ENCODE measurements around the gene STOML2.
A peak's percentile ranks its signal among the peaks of the same experiment; 100 is the strongest.
"Not testable (repeated sequence)": the region's sequence is repeated elsewhere in the genome, so short reads cannot be mapped to it uniquely, and the experiment has no call there.

Gene STOML2, protein sequence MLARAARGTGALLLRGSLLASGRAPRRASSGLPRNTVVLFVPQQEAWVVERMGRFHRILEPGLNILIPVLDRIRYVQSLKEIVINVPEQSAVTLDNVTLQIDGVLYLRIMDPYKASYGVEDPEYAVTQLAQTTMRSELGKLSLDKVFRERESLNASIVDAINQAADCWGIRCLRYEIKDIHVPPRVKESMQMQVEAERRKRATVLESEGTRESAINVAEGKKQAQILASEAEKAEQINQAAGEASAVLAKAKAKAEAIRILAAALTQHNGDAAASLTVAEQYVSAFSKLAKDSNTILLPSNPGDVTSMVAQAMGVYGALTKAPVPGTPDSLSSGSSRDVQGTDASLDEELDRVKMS

DNA sequence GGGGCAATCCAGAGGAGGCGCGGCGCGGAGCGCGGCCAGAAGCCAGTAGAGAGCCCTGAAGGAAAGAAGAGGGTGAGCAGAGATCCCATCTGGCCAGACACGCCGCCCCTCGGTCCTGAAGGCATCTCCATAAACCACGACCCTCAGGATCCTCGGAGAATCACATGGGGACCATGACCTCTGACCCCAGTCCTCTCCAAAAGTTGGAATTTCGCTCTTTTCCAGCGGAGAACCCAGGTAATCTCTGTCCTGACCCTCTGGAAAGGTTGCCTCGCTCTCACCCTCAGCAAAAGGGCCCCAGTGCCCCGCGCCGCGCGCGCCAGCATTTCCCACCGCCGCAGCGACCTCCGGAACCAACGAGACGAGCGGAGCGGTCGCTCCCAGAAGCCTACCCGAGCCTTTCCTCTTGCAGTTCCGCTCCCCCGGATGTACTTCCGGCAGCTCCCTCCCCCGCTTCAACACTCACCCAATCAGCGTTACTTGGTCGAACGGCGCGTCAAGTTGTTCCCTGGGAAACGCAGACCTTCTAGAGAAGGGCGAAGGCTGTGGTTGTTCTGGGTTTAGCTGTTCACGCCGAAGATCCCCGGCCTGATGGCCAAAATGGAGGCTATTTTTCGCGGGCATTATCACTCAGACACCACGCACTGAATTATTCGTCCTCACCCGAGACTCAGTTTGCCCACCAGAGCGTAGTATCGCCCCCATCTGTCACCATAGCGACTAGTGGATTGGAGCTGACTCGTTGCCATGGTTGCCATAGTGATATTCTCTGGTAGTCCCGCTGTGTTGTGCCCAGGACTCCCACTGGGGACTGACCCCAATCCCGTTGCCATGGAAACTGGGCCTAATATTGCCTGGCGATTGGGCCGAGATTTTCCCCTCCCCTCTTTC is at the start of gene STOML2:
Gene STOML2, minus strand, starts transcription at position 363 of the 891 bp plus-strand sequence. Its CDS starts 37 bp downstream, at position 326.
- CTCF ChIA-PET = interaction anchor here (0.7 to 1.5 kb wide), 6 partner anchors 11 to 205 kb away, joined by 3 to 6 read pairs (median 4); partner anchors contain the start of gene ATOSB
- Mint-ChIP-seq H3K4me3 (peak within 1 kb of the TSS; percentile 81), H3K27ac (peak within 1 kb of the TSS; percentile 83), H3K4me1 (peaks cover 40% of the 10 kb centered on the region), H3K36me3 (peaks cover 37% of the 10 kb centered on the region), H3K27me3 (no peaks in the 10 kb centered on the region), H3K9me3 (no peaks in the 10 kb centered on the region)
- peak; percentile 96 for DNase-seq

DNA sequence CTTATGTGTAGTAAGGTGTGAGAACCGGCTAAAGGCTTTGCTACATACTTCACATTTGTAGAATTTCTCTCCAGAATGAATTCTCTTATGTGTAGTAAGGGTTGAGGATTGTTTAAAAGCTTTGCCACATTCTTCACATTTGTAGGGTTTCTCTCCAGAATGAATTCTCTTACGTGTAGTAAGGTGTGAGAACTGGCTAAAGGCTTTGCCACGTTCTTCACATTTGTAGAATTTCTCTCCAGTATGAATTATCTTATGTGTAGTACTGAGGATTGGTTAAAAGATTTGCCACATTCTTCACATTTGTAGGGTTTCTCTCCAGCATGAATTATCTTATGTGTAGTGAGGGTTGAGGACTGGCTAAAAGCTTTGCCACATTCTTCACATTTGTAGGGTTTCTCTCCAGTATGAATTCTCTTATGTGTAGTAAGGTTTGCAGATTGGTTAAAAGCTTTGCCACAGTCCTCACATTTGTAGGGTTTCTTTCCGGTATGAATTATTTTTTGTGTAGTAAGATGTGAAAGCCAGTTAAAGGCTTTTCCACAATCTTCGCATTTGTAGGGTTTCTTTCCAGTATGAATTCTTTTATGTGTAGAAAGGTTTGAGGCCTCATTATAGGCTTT is 45.1 kb upstream of the STOML2 start:
- H3K36me3 Mint-ChIP-seq, H3K4me3 Mint-ChIP-seq, H3K4me1 Mint-ChIP-seq, H3K27me3 Mint-ChIP-seq, H3K27ac Mint-ChIP-seq, DNase-seq, CTCF ChIA-PET: not testable (repeated sequence)
- H3K9me3 Mint-ChIP-seq = peaks cover 34% of the 10 kb centered on the region

DNA sequence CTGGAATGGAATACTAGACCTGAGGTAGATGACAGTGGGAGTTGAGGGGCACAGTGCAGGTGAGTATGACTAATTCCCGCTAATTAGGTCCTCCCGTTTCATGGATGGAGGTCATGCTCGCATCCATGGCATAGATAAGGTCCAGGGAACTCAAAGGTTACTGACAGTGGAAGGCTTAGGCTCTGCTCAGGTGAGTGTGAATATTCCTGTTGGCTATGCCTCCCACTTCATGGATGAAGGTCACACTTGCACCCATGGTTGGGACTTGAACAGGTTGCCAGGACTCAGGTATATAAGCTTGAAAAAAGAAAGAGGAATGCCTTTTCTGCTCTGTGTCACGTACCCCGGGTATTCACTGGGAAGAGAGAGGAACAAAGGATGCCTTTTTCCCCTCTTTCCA is 39.1 kb upstream of the STOML2 start:
- no peak for DNase-seq
- H3K36me3 Mint-ChIP-seq = no peaks in the 10 kb centered on the region
- H3K4me3 Mint-ChIP-seq = no peak overlapping the region
- H3K27me3 Mint-ChIP-seq = no peaks in the 10 kb centered on the region
- no peaks in the 10 kb centered on the region for H3K4me1 Mint-ChIP-seq
- peaks cover 20% of the 10 kb centered on the region for H3K9me3 Mint-ChIP-seq
- no peak overlapping the region for H3K27ac Mint-ChIP-seq
- CTCF ChIA-PET = no interaction called here

- CTCF ChIA-PET = no interaction called here
- H3K9me3 Mint-ChIP-seq = peaks cover 14% of the 10 kb centered on the region
- H3K4me1 Mint-ChIP-seq = no peaks in the 10 kb centered on the region
These were observed 37.2 kb upstream of the STOML2 start for GRCh38 chr9:35140093-35140492.

DNA sequence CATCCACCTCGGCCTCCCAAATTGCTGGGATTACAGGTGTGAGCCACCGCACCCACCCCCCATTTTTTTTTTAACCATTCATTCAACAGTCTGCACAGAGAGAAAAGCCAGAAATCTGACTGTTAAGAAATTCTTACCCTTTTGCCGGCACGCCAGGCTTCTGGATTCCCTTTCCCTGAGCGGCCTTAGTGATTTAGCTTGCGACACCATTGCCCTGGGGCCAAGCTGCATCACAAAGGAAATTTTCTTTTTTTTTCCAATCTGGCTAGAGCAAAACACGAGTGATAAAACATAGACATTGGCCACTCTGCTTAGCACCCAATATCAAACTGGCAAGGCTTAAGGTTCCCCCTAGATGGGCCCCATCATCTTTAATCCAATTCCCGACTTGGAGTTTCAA is 33.9 kb upstream of the STOML2 start:
- no peak for DNase-seq
- no peaks in the 10 kb centered on the region for H3K36me3 Mint-ChIP-seq
- no peaks in the 10 kb centered on the region for H3K4me1 Mint-ChIP-seq
- H3K27ac Mint-ChIP-seq = no peak overlapping the region
- H3K27me3 Mint-ChIP-seq = no peaks in the 10 kb centered on the region
- peaks cover 3% of the 10 kb centered on the region for H3K9me3 Mint-ChIP-seq
- no peak overlapping the region for H3K4me3 Mint-ChIP-seq
- CTCF ChIA-PET = no interaction called here

More at GRCh38 chr9:35140093-35140492, 37.2 kb upstream of the STOML2 start:
- no peak for DNase-seq
- Mint-ChIP-seq H3K36me3 (no peaks in the 10 kb centered on the region), H3K27ac (no peak overlapping the region), H3K4me3 (no peak overlapping the region), H3K27me3 (no peaks in the 10 kb centered on the region)

DNA sequence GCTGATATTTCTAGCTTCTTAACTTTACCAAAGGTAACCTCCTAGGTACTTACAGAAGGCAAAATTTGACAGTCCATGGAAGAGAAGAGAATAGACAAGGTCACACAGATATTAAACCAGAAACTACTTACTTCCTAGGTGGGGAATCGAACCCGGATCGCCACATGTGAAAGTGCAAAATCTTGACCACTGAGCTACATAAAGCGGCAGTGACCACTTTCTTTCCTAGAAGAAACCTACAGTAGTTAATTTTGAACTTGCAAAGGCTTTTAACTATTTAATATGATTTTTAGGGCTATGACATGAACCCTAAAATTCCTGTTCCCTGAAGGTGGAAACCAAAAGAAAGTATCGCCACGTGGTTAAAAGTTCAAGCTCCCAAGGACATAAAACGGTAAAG is 33.1 kb upstream of the STOML2 start:
- CTCF ChIA-PET = no interaction called here
- Mint-ChIP-seq H3K4me3 (no peak overlapping the region), H3K27ac (no peak overlapping the region), H3K27me3 (no peaks in the 10 kb centered on the region), H3K9me3 (peaks cover 3% of the 10 kb centered on the region), H3K36me3 (no peaks in the 10 kb centered on the region), H3K4me1 (no peaks in the 10 kb centered on the region)
- no peak for DNase-seq

- CTCF ChIA-PET = no interaction called here
These were observed 32.0 kb upstream of the STOML2 start for GRCh38 chr9:35134920-35135319.

DNA sequence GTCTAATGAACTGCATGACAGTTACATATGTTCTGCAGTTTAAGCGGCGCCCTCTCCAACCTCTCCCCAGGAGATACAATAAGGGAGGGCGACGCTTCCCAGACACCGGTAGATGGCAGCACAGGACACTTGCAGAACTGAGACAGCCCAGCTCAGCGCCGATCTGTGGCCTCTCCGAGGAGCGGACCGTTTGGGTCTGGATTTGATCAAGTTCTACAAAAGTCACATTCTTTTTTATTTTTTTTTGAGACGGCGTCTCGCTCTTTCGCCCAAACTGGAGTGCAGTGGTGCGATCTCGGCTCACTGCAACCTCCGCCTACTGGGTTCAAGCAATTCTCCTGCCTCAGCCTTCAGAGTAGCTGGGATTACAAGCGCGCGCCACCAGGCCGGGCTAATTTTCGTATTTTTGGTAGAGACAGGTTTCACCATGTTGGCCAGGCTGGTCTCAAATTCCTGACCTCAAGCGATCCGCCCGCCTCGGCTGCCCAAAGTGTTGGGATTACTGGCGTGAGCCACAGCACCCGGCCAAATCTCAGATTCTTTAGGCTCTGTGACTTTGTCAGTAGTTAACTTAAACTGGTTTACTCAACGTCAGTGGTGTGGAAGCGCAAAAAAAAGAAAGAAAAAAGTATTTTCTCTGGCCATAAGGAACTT is 14.1 kb upstream of the STOML2 start:
- H3K36me3 Mint-ChIP-seq = peaks cover 9% of the 10 kb centered on the region
- DNase-seq = peak; percentile 92
- CTCF ChIA-PET = interaction anchor here (1.1 to 6.7 kb wide), 10 partner anchors 9 to 437 kb away, joined by 3 to 54 read pairs (median 6); partner anchors contain the start of genes STOML2 and UNC13B
- peaks cover 43% of the 10 kb centered on the region for H3K4me1 Mint-ChIP-seq
- H3K9me3 Mint-ChIP-seq = no peaks in the 10 kb centered on the region
- peaks cover 3% of the 10 kb centered on the region for H3K27me3 Mint-ChIP-seq
- peak overlapping the region; percentile 91 for H3K27ac Mint-ChIP-seq
- H3K4me3 Mint-ChIP-seq = peak overlapping the region; percentile 98

More at GRCh38 chr9:35134920-35135319, 32.0 kb upstream of the STOML2 start:
- H3K27me3 Mint-ChIP-seq = no peaks in the 10 kb centered on the region
- H3K9me3 Mint-ChIP-seq = peaks cover 6% of the 10 kb centered on the region
- no peaks in the 10 kb centered on the region for H3K36me3 Mint-ChIP-seq
- H3K27ac Mint-ChIP-seq = no peak overlapping the region
- DNase-seq = no peak
- no peak overlapping the region for H3K4me3 Mint-ChIP-seq
- no peaks in the 10 kb centered on the region for H3K4me1 Mint-ChIP-seq

- CTCF ChIA-PET = interaction anchor here (1.6 to 6.7 kb wide), 6 partner anchors 13 to 437 kb away, joined by 4 to 54 read pairs (median 8); partner anchors contain the start of genes STOML2 and UNC13B
- no peak for DNase-seq
- H3K4me1 Mint-ChIP-seq = peaks cover 48% of the 10 kb centered on the region
- no peaks in the 10 kb centered on the region for H3K9me3 Mint-ChIP-seq
- H3K27ac Mint-ChIP-seq = peak overlapping the region; percentile 91
- H3K36me3 Mint-ChIP-seq = peaks cover 9% of the 10 kb centered on the region
- peaks cover 3% of the 10 kb centered on the region for H3K27me3 Mint-ChIP-seq
- H3K4me3 Mint-ChIP-seq = peak overlapping the region; percentile 98
These were observed 13.6 kb upstream of the STOML2 start for GRCh38 chr9:35116539-35116897.

- peaks cover 53% of the 10 kb centered on the region for H3K4me1 Mint-ChIP-seq
- DNase-seq = peak; percentile 97
These were observed 13.0 kb upstream of the STOML2 start, which contains the start of gene ATOSB for GRCh38 chr9:35115680-35116538. Gene ATOSB (minus strand): TSS chr9:35115862. CDS start chr9:35108274, 7,588 bp downstream.

DNA sequence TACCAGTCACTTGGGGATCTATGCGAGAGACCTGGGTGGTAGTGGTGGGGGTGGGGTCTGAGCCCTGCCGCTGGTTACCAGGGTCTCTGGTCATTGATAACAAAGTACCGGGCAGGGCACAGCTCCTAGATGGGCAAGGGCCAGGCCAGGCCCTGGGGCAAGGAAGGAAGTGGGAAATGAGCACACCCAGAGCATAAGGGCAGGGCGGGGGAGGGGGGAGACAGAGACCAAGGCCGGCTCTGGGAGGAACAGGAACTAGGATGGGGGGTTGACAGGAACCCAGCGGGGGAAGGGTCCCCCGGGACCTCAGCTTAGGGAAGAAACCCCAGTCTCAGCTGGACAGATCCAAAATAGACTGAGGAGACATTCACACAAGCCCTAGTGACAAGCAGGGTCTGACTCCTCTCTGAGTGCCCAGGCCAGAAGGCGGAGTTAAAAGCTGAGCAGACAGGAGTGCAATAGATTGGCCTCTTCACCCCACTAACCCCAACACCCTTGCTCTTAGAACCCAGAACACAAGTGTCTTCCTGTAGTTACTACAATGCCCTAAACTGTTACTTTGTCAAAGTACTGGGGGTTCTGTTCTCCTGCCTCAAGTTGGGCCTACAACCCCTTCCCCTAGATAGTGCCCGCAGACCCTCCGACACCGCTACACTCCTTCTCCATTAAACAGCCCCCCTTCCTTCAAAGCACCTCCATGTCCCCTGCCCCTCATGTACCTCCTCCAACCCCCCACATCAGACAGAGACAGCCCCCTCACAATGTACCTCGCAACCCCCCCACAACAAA is 12.1 kb upstream of the STOML2 start:
- CTCF ChIA-PET = interaction anchor here (0.7 to 6.7 kb wide), 13 partner anchors 12 to 616 kb away, joined by 3 to 54 read pairs (median 4); partner anchors contain the start of genes FANCG, STOML2 and UNC13B
- Mint-ChIP-seq H3K27me3 (no peaks in the 10 kb centered on the region), H3K27ac (peak overlapping the region; percentile 91), H3K4me3 (peak overlapping the region; percentile 98), H3K9me3 (no peaks in the 10 kb centered on the region), H3K36me3 (peaks cover 9% of the 10 kb centered on the region), H3K4me1 (peaks cover 61% of the 10 kb centered on the region)
- peak; percentile 63 for DNase-seq

More at GRCh38 chr9:35115680-35116538, 13.0 kb upstream of the STOML2 start, which contains the start of gene ATOSB:
- Mint-ChIP-seq H3K27me3 (no peaks in the 10 kb centered on the region), H3K27ac (peak within 1 kb of the TSS; percentile 91), H3K36me3 (peaks cover 9% of the 10 kb centered on the region), H3K9me3 (no peaks in the 10 kb centered on the region), H3K4me3 (peak within 1 kb of the TSS; percentile 98)
- CTCF ChIA-PET = interaction anchor here (0.7 to 6.7 kb wide), 8 partner anchors 13 to 488 kb away, joined by 3 to 54 read pairs (median 4); partner anchors contain the start of genes STOML2 and UNC13B

Data from activated naive CD4-positive, alpha-beta T cell treated with anti-CD3 and anti-CD28 coated beads, Interleukin-2, amount 10 ng/mL, durations not matched to agents 7 days and 5 days (primary cell).